ENCODE results near the gene HSP90AA1. TPM values are rescaled to one million over a fixed set of nuclear protein-coding genes. Genes with fewer than 3 reads are reported as not detected.

Gene HSP90AA1
- total and polyA plus RNA-seq, 10 donors: 98.3 to 395 (median 209) TPM

DNA sequence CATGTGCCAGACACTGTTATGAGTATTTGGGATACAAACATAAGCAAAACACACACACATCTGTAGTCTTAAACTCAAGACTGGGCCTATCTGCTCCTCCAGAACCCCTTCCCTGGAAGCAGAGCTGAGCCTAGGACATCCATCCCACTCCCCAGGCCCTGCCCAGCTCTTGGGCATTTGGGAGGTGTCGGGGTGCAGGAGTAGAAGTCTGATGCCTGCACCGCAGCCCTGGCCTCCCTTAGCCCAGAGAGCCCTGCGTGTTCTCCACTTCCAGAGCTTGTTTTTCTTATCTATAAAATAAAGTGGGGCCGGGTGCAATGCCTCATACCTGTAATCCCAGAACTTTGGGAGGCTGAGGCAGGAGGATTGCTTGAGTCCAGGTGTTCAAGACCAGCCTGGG, 11.7 kb downstream of the HSP90AA1 start:
- peak; percentile 62 for DNase-seq
- H3K4me3 ChIP-seq: no peak overlapping the region
- no peaks in the 10 kb centered on the region for H3K27me3 ChIP-seq (replicated peaks in 1 of 7)
- 93 to 100% (median 99%) methylated on average over 4 of the region's 4 CpGs for WGBS, 5 donors
- intact Hi-C loops (cut with DNase I; ENCODE audit: low total_unique reads): no loop called here
- peaks cover 0 to 38% (median 22%) of the 10 kb centered on the region in 6 donors for H3K36me3 ChIP-seq
- H3K4me1 ChIP-seq: peaks cover 0 to 10% (median 0%) of the 10 kb centered on the region in 6 donors
- H3K9me3 ChIP-seq: peaks cover 0 to 4% (median 0%) of the 10 kb centered on the region in 8 donors
- H3K27ac ChIP-seq: no peak overlapping the region
- TF ChIP-seq CTCF (IDR thresholded peaks at IDR 0.05 in 8 of 11, conservative IDR thresholded peaks at IDR 0.05 in 3 of 11) (no peak), POLR2A (IDR thresholded peaks at IDR 0.05) (no peak), POLR2AphosphoS5 (IDR thresholded peaks at IDR 0.05) (no peak)

- intact Hi-C loops (cut with DNase I; ENCODE audit: low total_unique reads): no loop called here
- WGBS, 5 donors: 96 to 99% (median 96%) methylated on average over 4 of the region's 4 CpGs
- Histone ChIP-seq H3K36me3 (peaks cover 0 to 31% (median 16%) of the 10 kb centered on the region in 6 donors), H3K4me1 (peaks cover 0 to 10% (median 0%) of the 10 kb centered on the region in 6 donors), H3K27me3 (replicated peaks in 1 of 7) (no peaks in the 10 kb centered on the region), H3K4me3 (no peak overlapping the region), H3K9me3 (peaks cover 0 to 4% (median 0%) of the 10 kb centered on the region in 8 donors), H3K27ac (no peak overlapping the region)
- no peak for DNase-seq
- TF ChIP-seq POLR2AphosphoS5 (IDR thresholded peaks at IDR 0.05) (no peak), POLR2A (IDR thresholded peaks at IDR 0.05) (no peak), CTCF (IDR thresholded peaks at IDR 0.05 in 8 of 11, conservative IDR thresholded peaks at IDR 0.05 in 3 of 11) (no peak)
Observed at GRCh38 chr14:102074415-102074964, 12.4 kb downstream of the HSP90AA1 start.

DNA sequence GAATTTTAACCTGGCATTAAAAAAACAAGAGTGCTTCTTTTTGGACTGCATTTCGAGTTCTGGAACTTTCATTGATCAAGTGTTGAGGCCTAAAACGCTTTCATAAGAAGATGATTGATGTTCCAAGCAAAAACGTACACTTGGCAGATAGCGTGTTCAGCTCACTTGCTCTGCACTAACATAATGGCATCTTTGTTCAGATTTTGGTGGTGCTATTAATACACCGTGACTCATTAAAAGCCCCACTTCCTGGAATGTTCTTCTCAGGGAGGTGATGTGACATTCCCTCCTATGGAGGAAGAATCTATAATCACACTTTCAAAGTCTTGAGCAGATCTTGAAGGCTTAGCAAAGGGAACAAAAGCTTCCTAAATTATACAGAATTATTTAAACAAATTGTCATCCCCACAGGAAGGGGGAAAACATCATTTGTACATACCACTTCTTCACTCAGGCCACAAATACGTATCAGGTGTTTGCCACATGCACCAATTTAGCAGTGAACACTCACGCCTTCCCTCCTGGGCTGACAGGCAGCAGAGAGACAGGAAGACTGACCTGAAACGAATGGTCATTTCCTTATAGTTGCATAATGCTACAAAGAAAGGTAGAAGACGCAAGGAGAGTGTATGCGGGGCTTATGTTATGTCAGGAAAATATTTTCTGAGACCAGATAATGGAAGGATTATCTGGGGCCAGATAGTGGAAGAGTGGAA, 15.4 kb downstream of the HSP90AA1 start:
- WGBS, 5 donors: 52 to 64% (median 61%) methylated on average over 10 of the region's 10 CpGs
- no peak overlapping the region for H3K27ac ChIP-seq

More for the DNA sequence above, 15.4 kb downstream of the HSP90AA1 start:
- intact Hi-C loops (cut with DNase I; ENCODE audit: low total_unique reads): no loop called here
- peaks cover 0 to 7% (median 0%) of the 10 kb centered on the region in 8 donors for H3K9me3 ChIP-seq
- peak; percentile 14 for DNase-seq
- TF ChIP-seq POLR2A (IDR thresholded peaks at IDR 0.05) (no peak), CTCF (IDR thresholded peaks at IDR 0.05 in 8 of 11, conservative IDR thresholded peaks at IDR 0.05 in 3 of 11) (no peak), POLR2AphosphoS5 (IDR thresholded peaks at IDR 0.05) (no peak)
- peaks cover 0 to 4% (median 0%) of the 10 kb centered on the region in 6 donors for H3K36me3 ChIP-seq
- no peak overlapping the region for H3K4me3 ChIP-seq
- H3K27me3 ChIP-seq (replicated peaks in 1 of 7): no peaks in the 10 kb centered on the region
- H3K4me1 ChIP-seq: peaks cover 0 to 10% (median 0%) of the 10 kb centered on the region in 6 donors

Measured in spleen (tissue), 11 donors.